ENCODE measurements around the gene MAFG.

GRCh38 chr17:81931189-81931556, 3.6 kb upstream of the MAFG start:
- TF ChIP-seq CTCF (IDR thresholded peaks at IDR 0.05): no peak
- TF ChIP-seq POLR2A (IDR thresholded peaks at IDR 0.05): no peak

Data from adrenal gland (tissue), 5 donors.